ENCODE measurements around the gene FNTB.

FNTB gene

DNA sequence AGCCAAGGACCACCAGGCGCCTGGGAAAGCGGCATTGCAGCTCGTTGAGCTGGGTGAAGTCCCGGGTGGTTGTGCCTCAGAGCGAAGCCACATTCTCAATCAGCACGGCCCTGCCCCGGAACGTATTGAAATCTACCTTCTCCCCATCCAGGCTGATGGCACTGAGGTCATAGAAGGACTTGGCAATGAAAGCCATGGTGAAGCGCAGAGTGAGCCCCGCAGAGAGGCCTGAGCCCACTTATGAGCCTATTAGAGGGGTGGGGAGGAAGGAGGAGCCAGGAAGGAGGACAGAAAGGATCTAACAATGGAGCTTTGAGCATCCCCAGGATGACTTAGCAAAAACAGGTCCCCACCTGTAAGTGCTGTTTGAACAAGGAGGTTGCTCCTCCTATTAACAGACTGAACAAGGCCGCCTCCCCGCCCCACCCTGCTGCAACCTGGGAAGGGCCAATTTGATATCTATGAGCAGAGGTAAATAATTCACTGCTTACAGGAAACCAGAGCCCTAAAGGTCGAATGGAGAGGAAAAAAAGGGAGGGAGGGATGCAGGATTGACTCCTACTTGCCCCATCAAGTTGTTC, 44.1 kb upstream of the FNTB start, which contains the start of gene GPX2:
TSS of gene GPX2 (minus strand) at position 215 of the 581 bp plus-strand sequence. CDS start at position 196, 19 bp downstream.
- no peak for DNase-seq (ENCODE audit: low read depth)
- TF ChIP-seq, protein P1, sequence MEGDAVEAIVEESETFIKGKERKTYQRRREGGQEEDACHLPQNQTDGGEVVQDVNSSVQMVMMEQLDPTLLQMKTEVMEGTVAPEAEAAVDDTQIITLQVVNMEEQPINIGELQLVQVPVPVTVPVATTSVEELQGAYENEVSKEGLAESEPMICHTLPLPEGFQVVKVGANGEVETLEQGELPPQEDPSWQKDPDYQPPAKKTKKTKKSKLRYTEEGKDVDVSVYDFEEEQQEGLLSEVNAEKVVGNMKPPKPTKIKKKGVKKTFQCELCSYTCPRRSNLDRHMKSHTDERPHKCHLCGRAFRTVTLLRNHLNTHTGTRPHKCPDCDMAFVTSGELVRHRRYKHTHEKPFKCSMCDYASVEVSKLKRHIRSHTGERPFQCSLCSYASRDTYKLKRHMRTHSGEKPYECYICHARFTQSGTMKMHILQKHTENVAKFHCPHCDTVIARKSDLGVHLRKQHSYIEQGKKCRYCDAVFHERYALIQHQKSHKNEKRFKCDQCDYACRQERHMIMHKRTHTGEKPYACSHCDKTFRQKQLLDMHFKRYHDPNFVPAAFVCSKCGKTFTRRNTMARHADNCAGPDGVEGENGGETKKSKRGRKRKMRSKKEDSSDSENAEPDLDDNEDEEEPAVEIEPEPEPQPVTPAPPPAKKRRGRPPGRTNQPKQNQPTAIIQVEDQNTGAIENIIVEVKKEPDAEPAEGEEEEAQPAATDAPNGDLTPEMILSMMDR (IDR thresholded peaks at IDR 0.05; ENCODE audit: control insufficient read depth, extremely low read depth, insufficient read depth): no peak
- no peak within 1 kb of the TSS for H3K4me3 ChIP-seq (ENCODE audit: low read depth, low read length)

GRCh38 chr14:64943556-64943955, 43.1 kb upstream of the FNTB start:
- no peak for DNase-seq (ENCODE audit: low read depth)
- H3K4me3 ChIP-seq (ENCODE audit: low read depth, low read length): no peak overlapping the region
- TF ChIP-seq, protein P1 (IDR thresholded peaks at IDR 0.05; ENCODE audit: control insufficient read depth, extremely low read depth, insufficient read depth): no peak

DNA sequence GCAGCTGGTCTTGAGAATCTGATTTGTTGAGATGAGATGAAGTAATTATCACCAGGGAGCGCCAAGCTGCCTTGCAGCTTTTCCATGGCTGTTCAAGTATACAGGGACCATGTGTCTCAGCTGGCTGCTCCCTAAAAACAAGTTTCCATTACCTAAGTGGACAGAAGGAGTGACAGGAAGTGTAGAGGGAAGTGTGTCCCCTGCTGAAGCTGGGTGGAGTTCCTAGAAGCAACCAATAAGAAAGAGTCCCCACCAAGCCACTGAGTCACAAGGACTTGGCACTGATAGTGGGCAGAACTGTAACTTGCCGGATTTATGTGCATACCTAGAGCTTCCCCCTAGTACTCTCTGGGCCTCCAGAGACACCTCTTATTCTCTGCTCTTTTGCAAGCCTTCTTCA, 42.7 kb upstream of the FNTB start:
- no peak for DNase-seq (ENCODE audit: low read depth)
- no peak overlapping the region for H3K4me3 ChIP-seq (ENCODE audit: low read depth, low read length)

GRCh38 chr14:64944861-64945260, 41.8 kb upstream of the FNTB start:
- TF ChIP-seq, protein P1 (IDR thresholded peaks at IDR 0.05; ENCODE audit: control insufficient read depth, extremely low read depth, insufficient read depth): no peak
- no peak for DNase-seq (ENCODE audit: low read depth)
- no peak overlapping the region for H3K4me3 ChIP-seq (ENCODE audit: low read depth, low read length)

More for the DNA sequence above, 42.7 kb upstream of the FNTB start:
- TF ChIP-seq, protein P1 (IDR thresholded peaks at IDR 0.05; ENCODE audit: control insufficient read depth, extremely low read depth, insufficient read depth): no peak

- TF ChIP-seq, protein P1 (IDR thresholded peaks at IDR 0.05; ENCODE audit: control insufficient read depth, extremely low read depth, insufficient read depth): no peak
- no peak for DNase-seq (ENCODE audit: low read depth)
- H3K4me3 ChIP-seq (ENCODE audit: low read depth, low read length): no peak overlapping the region
These were observed 41.1 kb upstream of the FNTB start for GRCh38 chr14:64945431-64946178.

GRCh38 chr14:64946310-64947045, 40.2 kb upstream of the FNTB start:
- DNase-seq (ENCODE audit: low read depth): no peak
- H3K4me3 ChIP-seq (ENCODE audit: low read depth, low read length): no peak overlapping the region
- TF ChIP-seq, protein P1 (IDR thresholded peaks at IDR 0.05; ENCODE audit: control insufficient read depth, extremely low read depth, insufficient read depth): no peak

Data from LNCaP clone FGC (cell line).